Epithelial cell of prostate (primary cell): ENCODE measurements around the gene LDLRAD4.

Source experiments
- DNase-seq: peaks from one replicate; pipeline ENCODE4 v3.0.0-alpha.2; 2011; ENCODE audit warnings: low read depth, low spot score
- H3K27ac ChIP-seq: fragments of 450-650 bp; 2 replicates; pipeline ENCODE4 v1.5.1; 2017; ENCODE audit warnings: mild to moderate bottlenecking

Gene LDLRAD4

GRCh38 chr18:13451661-13452387, 233.3 kb downstream of the LDLRAD4 start:
- H3K27ac ChIP-seq, result no peak overlapping the region
- no peak for DNase-seq

GRCh38 chr18:13452388-13452811, 233.8 kb downstream of the LDLRAD4 start:
- DNase-seq, result no peak
- H3K27ac ChIP-seq, result no peak overlapping the region

- H3K27ac ChIP-seq, result no peak overlapping the region
- no peak for DNase-seq
Measured at GRCh38 chr18:13452871-13453680, 234.5 kb downstream of the LDLRAD4 start.

GRCh38 chr18:13453714-13454113, 235.2 kb downstream of the LDLRAD4 start:
- no peak overlapping the region for H3K27ac ChIP-seq
- DNase-seq, result no peak

- H3K27ac ChIP-seq, result no peak overlapping the region
- DNase-seq, result no peak
Measured at GRCh38 chr18:13454363-13455150, 236.0 kb downstream of the LDLRAD4 start.

GRCh38 chr18:13455471-13455870, 236.9 kb downstream of the LDLRAD4 start:
- DNase-seq, result no peak
- no peak overlapping the region for H3K27ac ChIP-seq

- H3K27ac ChIP-seq, result no peak overlapping the region
- no peak for DNase-seq
Measured at GRCh38 chr18:13455960-13456481, 237.5 kb downstream of the LDLRAD4 start.

GRCh38 chr18:13456736-13457271, 238.2 kb downstream of the LDLRAD4 start:
- DNase-seq, result no peak
- no peak overlapping the region for H3K27ac ChIP-seq

- no peak for DNase-seq
- no peak overlapping the region for H3K27ac ChIP-seq
Measured at GRCh38 chr18:13457327-13457726, 238.8 kb downstream of the LDLRAD4 start.

- DNase-seq, result no peak
- no peak overlapping the region for H3K27ac ChIP-seq
Measured at GRCh38 chr18:13460946-13461345, 242.4 kb downstream of the LDLRAD4 start.

GRCh38 chr18:13461469-13461868, 242.9 kb downstream of the LDLRAD4 start:
- DNase-seq, result no peak
- H3K27ac ChIP-seq, result no peak overlapping the region

- no peak overlapping the region for H3K27ac ChIP-seq
- DNase-seq, result no peak
Measured at GRCh38 chr18:13461936-13462335, 243.4 kb downstream of the LDLRAD4 start.

GRCh38 chr18:13462686-13463085, 244.1 kb downstream of the LDLRAD4 start:
- no peak overlapping the region for H3K27ac ChIP-seq

GRCh38 chr18:13463526-13464210, 245.1 kb downstream of the LDLRAD4 start:
- DNase-seq, result no peak

More at GRCh38 chr18:13462686-13463085, 244.1 kb downstream of the LDLRAD4 start:
- DNase-seq, result no peak

GRCh38 chr18:13464432-13465123, 246.0 kb downstream of the LDLRAD4 start:
- H3K27ac ChIP-seq, result no peak overlapping the region
- DNase-seq, result no peak

More at GRCh38 chr18:13463526-13464210, 245.1 kb downstream of the LDLRAD4 start:
- H3K27ac ChIP-seq, result no peak overlapping the region

- H3K27ac ChIP-seq, result no peak overlapping the region
Measured at GRCh38 chr18:13465124-13465446, 246.5 kb downstream of the LDLRAD4 start.

GRCh38 chr18:13465476-13465875, 246.9 kb downstream of the LDLRAD4 start:
- no peak overlapping the region for H3K27ac ChIP-seq
- DNase-seq, result no peak

More at GRCh38 chr18:13465124-13465446, 246.5 kb downstream of the LDLRAD4 start:
- DNase-seq, result no peak

- H3K27ac ChIP-seq, result no peak overlapping the region
- no peak for DNase-seq
Measured at GRCh38 chr18:13470516-13471197, 252.1 kb downstream of the LDLRAD4 start.
